HG03575 (cell line): ENCODE measurements around the gene PSMA6.
A peak's percentile ranks its signal among the peaks of the same experiment; 100 is the strongest.
"Not testable (repeated sequence)": the region's sequence is repeated elsewhere in the genome, so short reads cannot be mapped to it uniquely, and the experiment has no call there.

Experiments
- ATAC-seq: cut with Tn5 transposase; IDR thresholded peaks from one replicate; pipeline ENCODE4 v1.9.1; 2021; ENCODE audit not compliant: unreplicated experiment, insufficient number of reproducible peaks, low FRiP score; ENCODE audit errors: extremely low read depth

The PSMA6 gene

DNA sequence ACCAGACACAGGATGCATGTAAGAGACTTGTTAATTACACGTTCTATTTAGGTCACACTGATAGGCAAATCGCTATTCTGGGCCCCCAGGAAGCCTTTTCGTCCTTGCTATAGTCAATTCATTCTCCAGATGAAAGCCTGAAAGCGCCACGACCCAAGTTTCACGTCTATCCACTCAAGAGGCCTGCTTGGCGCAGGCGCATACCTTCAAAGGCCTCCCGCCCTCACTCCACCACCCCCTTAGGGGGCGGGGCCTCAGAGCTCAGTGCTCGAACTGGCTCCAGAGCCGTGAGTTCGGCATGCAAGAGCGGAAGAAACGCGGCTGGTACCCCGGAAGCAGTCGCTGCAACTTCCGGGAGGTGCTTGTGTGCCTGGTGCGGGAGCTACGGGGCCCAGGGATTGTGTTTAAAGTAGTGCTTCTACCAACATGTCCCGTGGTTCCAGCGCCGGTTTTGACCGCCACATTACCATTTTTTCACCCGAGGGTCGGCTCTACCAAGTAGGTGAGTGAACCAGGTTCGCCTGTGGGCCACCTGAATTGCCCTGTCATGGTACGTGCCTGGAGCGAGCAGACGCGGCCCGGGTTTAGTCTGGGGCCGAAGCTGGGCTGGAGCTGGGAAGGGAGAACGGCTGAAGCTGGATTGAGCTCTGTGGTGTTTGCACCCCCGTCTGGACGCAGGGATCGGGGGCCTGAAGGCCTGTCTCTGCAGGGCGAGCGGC is at the start of gene PSMA6:
Gene PSMA6, plus strand, starts transcription at position 332 of the 719 bp plus-strand sequence. Its CDS starts 95 bp downstream, at position 427.
- ATAC-seq: peak; percentile 73

DNA sequence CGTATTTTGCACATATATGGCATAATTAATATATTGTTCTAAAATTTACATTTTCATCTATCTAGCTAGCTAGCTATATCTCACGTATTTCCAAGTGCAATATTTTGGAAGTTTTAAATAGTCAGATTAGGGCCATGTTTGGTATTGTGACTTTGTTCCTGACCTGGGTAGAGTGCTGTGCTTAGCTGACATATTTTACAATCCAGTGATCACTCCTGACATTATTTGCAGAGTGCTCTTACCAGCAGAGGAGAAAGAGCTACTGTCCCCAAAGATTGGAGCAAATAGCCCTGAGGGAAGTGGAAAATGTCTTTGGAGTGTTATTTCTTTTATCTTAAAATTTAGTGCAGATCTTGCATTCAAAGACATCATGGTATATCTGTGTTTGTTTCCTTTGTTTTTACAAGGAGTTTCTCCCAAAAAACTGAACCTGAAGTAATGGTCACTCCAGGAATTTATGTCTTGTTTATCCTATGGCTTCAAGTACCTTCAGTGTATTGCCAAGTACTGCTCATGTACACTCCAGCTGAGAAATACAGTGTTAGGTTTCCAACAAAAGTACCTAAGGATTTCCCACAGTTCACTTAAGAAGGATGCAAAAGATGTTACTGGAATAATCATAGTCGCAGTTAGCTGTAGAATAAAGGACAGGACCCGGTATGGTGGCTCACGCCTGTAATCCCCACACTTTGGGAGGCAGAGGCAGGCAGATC is 49.4 kb upstream of the PSMA6 start:
- no peak for ATAC-seq

DNA sequence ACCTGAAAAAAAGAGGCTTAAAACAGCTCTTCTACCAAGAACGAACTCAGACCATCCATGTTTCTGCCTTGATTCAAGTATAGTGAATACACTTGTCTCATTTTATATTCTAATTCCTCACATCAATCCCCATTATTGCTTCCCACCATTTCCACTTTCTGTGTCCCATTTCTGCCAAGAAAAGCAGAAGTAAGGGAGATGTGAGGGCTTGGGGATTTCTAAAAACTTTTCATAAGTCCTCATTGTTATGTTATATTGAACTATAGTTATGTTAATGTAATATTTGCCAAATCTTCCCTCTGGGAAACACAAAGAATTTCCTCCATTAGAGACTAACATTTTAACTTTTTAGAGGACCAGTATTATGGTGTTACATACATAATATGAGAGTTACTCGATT is 48.2 kb upstream of the PSMA6 start:
- no peak for ATAC-seq

DNA sequence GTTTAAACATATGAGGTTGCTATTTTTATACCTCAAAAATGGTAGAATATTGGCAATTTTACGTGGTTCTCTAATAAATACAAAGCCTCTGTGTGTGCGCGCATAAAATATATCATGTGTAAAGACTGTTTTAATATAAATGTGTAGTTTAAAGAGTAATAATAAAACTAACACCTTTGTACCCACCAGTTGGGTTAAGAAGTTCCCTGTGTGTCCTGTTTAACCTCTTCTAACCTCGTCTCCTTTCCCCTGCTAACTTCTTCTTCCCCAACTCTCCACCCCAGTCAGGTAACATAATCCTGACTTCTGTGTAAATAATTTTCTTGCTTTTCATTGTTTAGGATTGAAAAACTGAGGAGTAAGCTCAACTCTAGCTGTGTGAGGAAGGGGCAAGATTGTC is 47.6 kb upstream of the PSMA6 start:
- no peak for ATAC-seq

DNA sequence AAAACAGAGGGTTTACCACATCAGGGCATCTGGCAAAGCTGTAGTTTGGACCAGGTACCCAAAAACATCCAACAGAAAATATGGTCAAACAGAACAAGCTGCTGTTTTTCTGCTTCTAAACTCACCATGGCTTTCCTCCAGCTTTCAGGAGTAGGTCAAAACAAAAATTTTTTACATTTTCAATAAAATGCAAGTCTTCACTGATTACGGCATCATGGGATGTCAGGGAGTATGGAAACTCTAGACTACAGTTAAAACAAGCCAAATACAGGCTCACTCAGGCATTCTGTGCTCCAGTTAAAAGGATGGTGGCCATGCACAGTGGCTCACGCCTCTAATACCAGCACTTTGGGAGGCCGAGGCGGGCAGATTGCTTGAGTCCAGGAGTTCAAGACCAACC is 47.1 kb upstream of the PSMA6 start:
- ATAC-seq: no peak

DNA sequence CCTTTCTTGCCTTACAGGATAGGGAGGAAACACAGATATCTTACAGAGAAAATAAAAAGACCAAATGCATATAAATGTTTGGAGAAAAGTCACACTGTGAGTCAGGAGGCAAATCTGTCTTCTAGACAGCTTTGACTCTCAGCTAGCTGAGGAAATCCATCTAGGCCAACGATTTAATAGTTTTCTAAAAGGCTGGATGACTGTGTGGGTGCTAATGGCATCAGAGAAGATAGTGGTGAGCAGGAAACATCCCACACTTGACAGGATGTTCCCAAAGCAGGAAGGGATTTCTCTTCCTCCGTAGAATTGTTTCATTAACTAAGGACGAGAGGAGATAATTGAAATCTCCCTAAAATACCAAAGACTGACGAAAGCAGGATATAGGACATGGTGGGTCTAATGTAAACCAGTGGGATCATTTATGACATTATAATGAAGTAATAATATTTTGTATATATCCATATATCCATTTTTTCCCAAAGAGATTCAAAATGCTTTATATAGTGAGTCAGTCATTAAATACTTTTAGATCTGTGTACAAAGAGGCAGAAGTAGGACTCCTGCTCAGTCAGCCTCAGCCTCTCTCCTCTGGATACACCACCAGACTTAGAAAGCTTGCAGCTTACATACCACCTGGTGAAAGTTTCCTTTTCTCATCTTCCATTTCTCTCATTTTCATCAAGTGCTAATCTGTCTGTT is 44.3 kb upstream of the PSMA6 start:
- no peak for ATAC-seq

DNA sequence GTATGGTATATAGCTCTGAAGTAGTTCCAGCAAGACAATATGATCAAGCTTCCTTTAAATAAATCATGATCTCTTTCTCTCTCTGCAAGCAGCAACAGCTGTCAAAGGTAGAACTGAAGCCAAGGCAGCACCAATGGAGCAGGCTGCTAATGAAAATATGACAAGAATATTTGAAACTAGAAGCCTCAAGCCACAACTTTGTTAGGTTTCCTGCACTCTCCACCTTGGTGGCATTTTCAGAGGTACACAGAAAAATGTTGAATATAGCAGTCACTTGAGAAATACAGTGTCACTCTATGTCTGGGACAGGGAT is 43.8 kb upstream of the PSMA6 start:
- ATAC-seq: no peak

DNA sequence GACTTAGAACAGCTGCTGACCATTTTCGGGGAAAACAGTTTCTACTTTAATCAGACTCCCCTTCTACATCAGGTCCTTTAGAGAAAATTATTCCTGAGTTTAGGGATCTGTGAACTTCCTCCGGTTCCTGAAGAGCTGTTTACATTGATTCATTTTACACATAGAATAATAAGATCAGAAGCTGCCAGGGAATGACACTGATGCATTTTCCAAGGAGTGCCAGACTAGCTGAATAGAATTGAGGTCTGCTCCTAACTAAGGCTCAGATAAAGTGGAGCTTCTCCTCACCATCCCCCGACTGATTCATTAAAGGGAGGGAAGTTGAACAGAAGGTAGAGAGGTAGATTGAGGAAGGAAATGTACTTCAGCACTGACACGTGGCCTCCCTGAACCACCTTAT is 41.9 kb upstream of the PSMA6 start:
- no peak for ATAC-seq

DNA sequence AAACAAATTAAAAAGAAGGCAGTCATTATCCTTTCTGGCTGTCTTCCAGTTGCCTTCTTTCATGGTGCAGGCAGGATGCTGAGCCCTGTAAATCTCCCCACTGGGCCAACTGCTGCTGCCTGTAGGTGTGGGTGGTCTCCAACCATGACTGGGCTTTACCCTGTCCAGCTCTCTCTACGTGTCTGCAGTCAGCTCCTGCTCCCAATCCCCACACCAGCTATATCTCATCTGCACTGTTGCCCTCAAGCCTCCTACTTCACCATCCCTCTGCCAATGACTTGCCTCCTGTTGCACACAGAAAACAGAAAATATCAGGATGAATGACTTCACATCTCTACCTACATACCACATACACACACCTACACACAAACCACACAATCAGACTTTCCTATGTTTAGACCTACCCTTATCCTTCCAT is 39.7 kb upstream of the PSMA6 start:
- no peak for ATAC-seq

DNA sequence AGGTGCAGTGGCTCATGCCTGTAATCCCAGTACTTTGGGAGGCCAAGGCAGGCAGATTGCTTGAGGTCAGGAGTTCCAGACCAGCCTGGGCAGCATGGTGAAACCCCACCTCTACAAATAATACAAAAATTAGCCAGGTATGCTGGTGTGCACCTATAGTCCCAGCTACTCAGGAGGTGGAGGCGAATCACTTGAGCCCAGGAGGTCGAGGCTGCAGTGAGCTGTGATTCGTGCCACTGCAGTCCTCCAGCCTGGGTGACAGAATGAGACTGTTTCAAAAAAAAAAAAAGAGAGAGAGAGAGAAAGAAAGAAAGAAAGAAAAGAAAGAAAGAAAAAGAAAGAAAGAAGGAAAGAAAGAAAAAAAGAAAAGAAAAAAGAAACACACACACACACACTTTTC is 39.1 kb upstream of the PSMA6 start:
- ATAC-seq: not testable (repeated sequence)

DNA sequence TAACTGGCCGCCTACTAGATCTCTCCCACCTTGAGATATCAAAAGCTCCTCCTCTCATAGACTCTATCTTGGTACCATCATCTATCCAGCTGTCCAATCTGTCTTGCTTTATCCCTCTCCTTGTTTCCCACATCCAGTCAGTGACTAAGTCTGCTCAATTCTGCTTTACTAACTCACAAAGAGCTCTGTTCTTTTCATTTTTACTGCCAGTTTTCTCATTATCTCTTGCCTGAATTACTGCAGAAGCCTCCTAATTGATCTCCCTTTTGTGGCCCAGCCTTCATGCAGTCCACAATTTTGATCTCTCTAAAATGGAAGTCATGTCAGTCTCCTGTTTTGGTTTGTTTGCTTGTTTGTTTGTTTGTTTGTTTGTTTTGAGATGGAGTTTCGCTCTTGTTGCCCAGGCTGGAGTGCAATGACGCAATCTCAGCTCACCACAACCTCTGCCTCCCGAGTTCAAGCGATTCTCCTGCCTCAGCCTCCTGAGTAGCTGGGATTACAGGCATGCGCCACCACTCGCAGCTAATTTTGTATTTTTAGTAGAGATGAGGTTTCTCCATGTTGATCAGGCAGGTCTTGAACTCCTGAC is 38.1 kb upstream of the PSMA6 start:
- ATAC-seq: not testable (repeated sequence)

DNA sequence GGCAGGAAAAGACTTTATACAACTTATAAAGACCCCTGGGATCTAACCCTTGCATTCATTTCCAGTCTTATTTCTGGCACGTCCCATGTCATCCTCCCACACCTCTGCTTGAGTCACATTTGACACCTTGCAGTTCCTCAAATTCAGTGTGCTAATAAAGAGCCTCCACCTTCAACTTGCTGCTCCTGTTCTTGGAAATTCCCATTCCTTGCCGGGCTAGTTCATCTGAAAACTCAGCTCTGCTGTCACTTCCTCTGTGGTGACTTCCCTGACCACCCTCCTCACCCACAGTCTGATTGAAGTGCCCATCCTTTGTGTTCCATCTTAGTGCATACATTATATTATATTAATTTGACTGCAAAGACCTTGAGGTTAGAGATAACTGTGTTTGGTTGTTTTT is 37.4 kb upstream of the PSMA6 start:
- no peak for ATAC-seq

DNA sequence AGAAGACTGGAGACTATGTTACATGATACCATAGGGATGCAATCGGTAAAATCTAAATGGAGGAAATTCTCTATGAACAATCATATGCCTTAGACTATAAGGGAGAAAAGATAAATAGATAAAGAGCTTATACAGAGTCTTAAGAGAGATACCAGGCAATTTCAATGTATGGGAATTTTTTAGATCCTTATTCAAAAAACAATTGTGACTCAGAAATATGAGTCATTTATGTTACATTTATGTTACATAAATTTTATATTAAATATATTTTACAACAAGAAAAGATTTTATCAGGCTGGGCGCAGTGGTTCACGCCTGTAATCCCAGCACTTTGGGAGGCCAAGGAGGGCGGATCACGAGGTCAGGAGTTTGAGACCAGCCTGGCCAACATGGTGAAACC is 36.5 kb upstream of the PSMA6 start:
- ATAC-seq: no peak

DNA sequence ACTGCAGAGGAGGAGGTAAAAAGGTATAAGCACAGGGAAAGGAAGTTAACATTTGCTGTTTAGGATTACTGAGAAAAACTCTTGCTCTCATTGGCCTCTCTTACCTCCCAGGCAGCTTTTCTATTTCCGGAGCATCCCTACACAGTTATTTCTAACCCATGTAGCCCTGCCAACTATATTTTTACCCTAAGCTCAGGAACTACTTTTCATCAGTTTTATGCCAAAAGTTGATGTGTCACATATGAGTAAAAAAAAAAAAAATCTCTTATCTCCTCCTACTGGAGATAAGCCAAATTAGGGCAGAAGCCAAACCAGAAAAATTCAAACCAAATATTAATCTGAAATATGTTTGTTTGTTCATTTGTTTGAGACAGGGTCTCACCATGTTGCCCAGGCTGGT is 34.4 kb upstream of the PSMA6 start:
- no peak for ATAC-seq

DNA sequence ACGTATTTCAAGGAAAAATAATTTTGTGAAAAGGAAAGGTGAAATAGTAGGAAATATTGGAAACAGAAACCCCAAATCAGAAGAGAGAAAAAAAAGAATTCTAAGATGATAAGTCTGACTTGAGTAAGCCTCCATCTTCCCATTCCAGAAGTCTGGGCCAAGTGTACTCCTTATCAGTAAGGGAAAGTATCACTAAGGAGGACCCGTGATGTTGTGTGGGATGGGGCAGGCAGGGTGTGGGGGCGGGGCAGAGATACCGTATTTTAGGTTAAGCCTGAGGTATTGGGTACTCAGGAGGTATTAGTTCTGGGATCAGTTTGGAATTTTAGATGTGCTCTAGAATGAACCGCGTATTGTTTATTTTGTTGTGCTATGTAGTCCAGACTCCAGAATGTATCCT is 33.8 kb upstream of the PSMA6 start:
- no peak for ATAC-seq

DNA sequence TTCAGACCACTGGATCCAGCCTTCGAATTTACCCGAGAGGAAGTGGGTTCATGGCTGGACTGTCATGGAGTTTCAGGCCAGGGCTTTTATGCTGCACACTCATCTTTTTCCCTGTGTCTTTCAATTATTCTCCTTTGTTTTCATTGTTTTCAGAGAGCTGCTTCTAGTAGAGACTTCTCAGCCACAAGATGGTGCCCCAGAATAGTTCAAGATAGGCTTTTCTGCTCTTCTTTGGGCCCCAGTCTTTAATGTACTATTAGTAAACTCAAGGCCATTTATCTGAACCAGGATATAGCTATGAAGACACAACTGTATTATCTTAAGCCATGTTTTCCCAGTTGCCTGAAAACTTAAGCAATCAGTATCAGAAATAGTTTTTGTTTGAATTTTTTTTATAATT is 30.4 kb upstream of the PSMA6 start:
- ATAC-seq: no peak

DNA sequence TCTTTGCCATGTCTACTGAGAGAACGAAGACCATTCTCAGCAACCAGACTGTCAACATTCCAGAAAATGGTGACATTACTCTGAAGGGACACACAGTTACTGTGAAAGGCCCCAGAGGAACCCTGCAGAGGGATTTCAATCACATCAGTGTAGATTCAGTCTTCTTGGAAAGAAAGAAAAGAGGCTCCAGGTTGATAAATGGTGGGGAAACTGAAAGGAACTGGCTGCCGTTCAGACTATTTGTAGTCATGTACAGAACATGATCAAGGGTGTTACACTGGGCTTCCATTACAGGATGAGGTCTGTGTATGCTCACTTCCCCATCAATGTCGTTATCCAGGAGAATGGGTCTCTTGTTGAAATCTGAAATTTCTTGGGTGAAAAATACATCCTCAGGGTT is 29.7 kb upstream of the PSMA6 start:
- no peak for ATAC-seq

DNA sequence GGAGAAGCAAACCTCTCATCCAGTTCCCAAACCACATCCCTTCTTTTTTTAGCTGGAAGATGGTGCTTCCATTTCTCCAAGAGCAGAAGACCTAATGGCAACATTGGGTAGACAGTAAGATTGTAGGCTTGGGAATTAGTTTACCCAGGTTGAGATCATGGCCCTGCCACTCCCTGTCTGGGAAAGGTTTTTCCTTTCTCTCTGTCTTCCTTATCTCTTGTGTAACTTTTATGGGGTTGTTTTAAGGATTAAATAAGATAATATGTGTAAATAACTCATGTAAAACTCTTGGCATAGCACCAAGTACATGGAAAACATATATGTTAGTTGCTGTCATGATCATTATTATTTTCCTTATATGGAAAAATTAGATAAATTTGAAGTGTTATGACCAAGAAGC is 23.2 kb upstream of the PSMA6 start:
- no peak for ATAC-seq

DNA sequence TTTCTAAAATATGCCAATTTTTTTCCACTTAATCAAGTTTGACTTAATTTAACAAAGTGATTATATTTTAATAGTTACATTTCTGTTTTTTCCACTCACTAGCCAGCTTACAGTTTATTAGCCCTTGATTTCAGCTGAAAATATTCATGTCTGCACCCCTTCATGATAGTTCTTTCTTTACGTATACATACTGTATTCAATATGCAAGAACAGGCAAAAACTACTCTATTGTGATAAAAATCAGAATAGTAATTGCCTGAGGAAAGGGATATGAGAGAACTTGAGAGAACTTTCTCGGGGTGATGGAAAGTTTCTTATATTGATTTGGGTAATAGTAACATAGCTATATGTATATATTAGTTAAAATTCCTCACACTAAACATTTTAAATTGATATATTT is 17.4 kb upstream of the PSMA6 start:
- ATAC-seq: no peak

DNA sequence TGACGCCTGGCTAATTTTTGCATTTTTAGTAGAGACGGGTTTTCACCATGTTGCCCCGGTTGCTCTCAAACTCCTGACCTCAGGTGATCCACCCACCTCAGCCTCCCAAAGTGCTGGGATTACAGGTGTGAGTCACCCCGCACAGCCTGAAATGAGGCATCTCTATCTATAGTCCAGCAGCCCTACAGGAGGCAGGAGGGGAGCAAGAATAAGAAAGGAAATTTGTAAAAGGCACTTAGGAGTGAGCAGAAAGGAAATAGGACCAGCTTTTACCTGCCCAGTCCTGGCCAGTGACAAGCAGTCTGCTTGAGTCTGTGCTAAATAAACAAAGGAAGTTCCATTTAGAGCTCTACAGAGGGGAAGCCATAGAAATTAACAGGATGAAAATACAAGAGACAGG is 15.0 kb upstream of the PSMA6 start:
- ATAC-seq: no peak
